Fibroblast of villous mesenchyme (primary cell): ENCODE results near the gene RASSF5. TPM values are rescaled to one million over a fixed set of nuclear protein-coding genes. Genes with fewer than 3 reads are reported as not detected.

ENCODE experiments used
- DNase-seq: peaks from one replicate; pipeline ENCODE4 v3.0.0-alpha.2; 2010; ENCODE audit warnings: low read depth
- H3K4me3 ChIP-seq: 2 replicates; pipeline ENCODE4 v1.5.1; 2011; ENCODE audit warnings: low read depth, mild to moderate bottlenecking, low read length
- total RNA-seq: library from RNA; depleted of rRNA; stranded (reverse); fragments of >200 nt; gene quantifications from 2 replicates; pipeline ENCODE4 v1.2.3, GENCODE V29; 2012
- TF ChIP-seq, protein P1 (sequence below): IDR thresholded peaks from 2 replicates; pipeline ENCODE4 v1.5.1; 2012; ENCODE audit warnings: low read depth, mild to moderate bottlenecking, low read length; ENCODE audit not compliant: insufficient read depth

RASSF5 gene
- total RNA-seq, 1 donor, result 0.86 TPM

DNA sequence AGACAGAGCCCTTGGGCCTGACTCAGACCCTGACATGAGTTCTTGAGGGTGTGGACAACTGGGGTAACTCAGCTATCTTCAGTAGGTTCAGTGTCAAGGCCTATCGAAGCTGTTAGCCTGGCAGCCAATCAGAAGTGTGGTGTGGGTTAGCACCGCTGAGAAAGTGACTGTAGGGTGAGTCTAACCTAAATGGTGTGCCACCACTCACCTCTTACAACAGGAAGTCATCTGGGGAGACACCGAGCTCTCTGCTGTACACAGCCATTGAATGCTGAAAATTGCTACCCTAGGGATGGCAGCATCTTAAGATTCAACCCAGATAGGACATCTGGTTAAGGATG is 44.6 kb downstream of the RASSF5 start:
- TF ChIP-seq, protein P1, sequence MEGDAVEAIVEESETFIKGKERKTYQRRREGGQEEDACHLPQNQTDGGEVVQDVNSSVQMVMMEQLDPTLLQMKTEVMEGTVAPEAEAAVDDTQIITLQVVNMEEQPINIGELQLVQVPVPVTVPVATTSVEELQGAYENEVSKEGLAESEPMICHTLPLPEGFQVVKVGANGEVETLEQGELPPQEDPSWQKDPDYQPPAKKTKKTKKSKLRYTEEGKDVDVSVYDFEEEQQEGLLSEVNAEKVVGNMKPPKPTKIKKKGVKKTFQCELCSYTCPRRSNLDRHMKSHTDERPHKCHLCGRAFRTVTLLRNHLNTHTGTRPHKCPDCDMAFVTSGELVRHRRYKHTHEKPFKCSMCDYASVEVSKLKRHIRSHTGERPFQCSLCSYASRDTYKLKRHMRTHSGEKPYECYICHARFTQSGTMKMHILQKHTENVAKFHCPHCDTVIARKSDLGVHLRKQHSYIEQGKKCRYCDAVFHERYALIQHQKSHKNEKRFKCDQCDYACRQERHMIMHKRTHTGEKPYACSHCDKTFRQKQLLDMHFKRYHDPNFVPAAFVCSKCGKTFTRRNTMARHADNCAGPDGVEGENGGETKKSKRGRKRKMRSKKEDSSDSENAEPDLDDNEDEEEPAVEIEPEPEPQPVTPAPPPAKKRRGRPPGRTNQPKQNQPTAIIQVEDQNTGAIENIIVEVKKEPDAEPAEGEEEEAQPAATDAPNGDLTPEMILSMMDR, result no peak
- H3K4me3 ChIP-seq, result no peak overlapping the region
- DNase-seq, result no peak

DNA sequence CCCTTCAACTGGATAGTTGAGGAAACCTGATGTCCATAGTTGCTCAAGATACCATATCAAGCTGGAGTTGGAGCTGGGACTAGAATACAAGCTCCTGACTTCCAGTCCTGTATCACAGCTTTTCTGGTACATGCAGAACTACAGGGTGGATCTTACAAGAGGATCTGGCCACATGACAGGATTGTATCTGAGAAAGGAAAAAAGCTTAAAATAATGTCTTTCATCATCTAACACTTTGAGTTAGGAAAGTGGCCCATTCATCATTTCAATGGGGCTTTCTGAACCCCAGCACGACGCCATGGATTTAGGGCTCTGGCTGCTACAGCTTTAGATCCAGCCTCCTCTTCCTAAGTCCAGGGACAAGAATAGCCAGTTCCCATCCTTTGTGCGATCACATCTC is 46.9 kb downstream of the RASSF5 start:
- TF ChIP-seq, protein P1, result no peak
- DNase-seq, result no peak

GRCh38 chr1:206554701-206555472 is 47.6 kb downstream of the RASSF5 start:
- H3K4me3 ChIP-seq, result no peak overlapping the region
- TF ChIP-seq, protein P1, result no peak
- DNase-seq, result no peak

More for the DNA sequence above, 46.9 kb downstream of the RASSF5 start:
- no peak overlapping the region for H3K4me3 ChIP-seq

DNA sequence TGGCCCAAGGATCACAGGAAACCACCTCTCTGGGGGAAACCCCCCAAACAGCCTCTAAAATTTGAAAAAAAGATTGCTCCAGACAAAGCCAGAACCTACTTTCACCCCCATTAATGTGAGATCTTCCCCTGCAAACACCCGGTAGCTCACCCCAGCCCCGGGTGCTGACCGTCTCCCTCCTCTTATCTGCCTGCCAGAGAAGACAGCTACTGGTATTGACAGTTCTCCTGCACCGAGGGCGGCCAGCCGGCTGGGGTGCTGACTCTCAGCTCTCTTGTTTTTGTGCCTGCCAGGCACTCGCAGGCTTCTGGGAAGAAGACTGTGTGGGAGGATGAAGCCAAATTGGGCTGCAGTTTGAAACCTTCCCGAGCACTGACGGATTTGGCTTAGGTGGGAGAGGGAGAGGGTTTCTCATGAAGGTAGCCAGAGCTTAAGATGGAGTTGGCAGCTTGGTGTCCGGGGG is 48.2 kb downstream of the RASSF5 start:
- H3K4me3 ChIP-seq, result no peak overlapping the region
- TF ChIP-seq, protein P1, result no peak
- DNase-seq, result peak; percentile 19

DNA sequence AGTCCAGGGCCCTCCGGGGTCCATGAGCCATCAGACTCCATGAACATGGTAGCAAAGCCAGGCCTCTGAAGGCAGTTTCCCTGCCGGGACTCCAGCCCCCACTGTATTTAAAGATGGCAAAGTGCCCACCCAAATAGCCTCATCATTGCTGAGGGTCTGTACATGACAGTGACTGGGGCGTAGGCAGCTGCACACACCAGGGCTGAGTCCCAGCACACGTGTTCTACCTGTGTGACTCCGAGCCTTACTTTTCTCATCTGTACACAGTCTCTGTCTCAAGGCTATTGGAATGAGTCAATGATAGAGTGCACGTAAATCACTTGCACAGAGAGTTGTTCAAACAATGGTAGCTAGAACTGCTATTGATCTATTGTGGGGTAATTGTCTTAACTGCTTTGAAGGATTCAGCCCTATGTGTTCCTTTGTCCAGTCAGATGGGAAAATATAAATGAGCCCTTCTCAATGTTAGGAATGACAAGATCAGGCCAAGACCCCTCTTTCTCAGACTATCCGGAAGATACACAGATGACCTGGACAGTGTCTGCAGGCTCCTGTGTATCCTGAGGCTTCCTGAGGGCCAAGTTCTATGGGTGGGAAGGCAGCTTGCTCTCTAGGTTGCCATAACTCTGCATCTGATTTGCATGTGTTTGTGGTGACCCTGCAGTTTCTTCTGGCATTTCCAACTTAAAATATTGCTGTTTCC is 48.9 kb downstream of the RASSF5 start:
- no peak overlapping the region for H3K4me3 ChIP-seq
- TF ChIP-seq, protein P1, result no peak
- DNase-seq, result no peak

GRCh38 chr1:206556750-206557635 is 49.7 kb downstream of the RASSF5 start:
- peak overlapping the region; percentile 56 for H3K4me3 ChIP-seq
- TF ChIP-seq, protein P1, result no peak
- DNase-seq, result peak; percentile 45
